ENCODE measurements around the gene CALD1. TPM values are rescaled to one million over a fixed set of nuclear protein-coding genes. Genes with fewer than 3 reads are reported as not detected.

CALD1 gene
- total RNA-seq, 2 donors from 2014 or later, result 0.62 to 9.2 TPM

GRCh38 chr7:134784251-134785049, 5.0 kb downstream of the CALD1 start:
- Mint-ChIP-seq H3K27me3 (peaks cover 17% of the 10 kb centered on the region), H3K36me3 (ENCODE audit: low read depth) (no peaks in the 10 kb centered on the region), H3K4me3 (no peak overlapping the region), H3K27ac (no peak overlapping the region), H3K4me1 (no peaks in the 10 kb centered on the region)
- DNase-seq (no peak), ATAC-seq (no peak)
- H3K9me3 ChIP-seq (ENCODE audit: control insufficient read depth, low read length, poor library complexity, severe bottlenecking), result no peaks in the 10 kb centered on the region

- no peaks in the 10 kb centered on the region for H3K4me1 Mint-ChIP-seq
- H3K36me3 Mint-ChIP-seq (ENCODE audit: low read depth), result no peaks in the 10 kb centered on the region
- H3K9me3 ChIP-seq (ENCODE audit: control insufficient read depth, low read length, poor library complexity, severe bottlenecking), result no peaks in the 10 kb centered on the region
- H3K27ac Mint-ChIP-seq, result no peak overlapping the region
- ATAC-seq (no peak), DNase-seq (no peak)
- H3K4me3 Mint-ChIP-seq, result no peak overlapping the region
- peaks cover 4% of the 10 kb centered on the region for H3K27me3 Mint-ChIP-seq
These were observed 6.4 kb downstream of the CALD1 start for GRCh38 chr7:134785842-134786241.

GRCh38 chr7:134787064-134787463, 7.6 kb downstream of the CALD1 start:
- Mint-ChIP-seq H3K27me3 (peaks cover 4% of the 10 kb centered on the region), H3K4me1 (no peaks in the 10 kb centered on the region), H3K27ac (no peak overlapping the region), H3K36me3 (ENCODE audit: low read depth) (no peaks in the 10 kb centered on the region), H3K4me3 (no peak overlapping the region)
- no peaks in the 10 kb centered on the region for H3K9me3 ChIP-seq (ENCODE audit: control insufficient read depth, low read length, poor library complexity, severe bottlenecking)
- no peak for DNase-seq
- ATAC-seq, result no peak

- no peak for ATAC-seq
- no peak overlapping the region for H3K4me3 Mint-ChIP-seq
- H3K4me1 Mint-ChIP-seq, result no peaks in the 10 kb centered on the region
- H3K27me3 Mint-ChIP-seq, result peaks cover 4% of the 10 kb centered on the region
- no peaks in the 10 kb centered on the region for H3K9me3 ChIP-seq (ENCODE audit: control insufficient read depth, low read length, poor library complexity, severe bottlenecking)
- H3K36me3 Mint-ChIP-seq (ENCODE audit: low read depth), result no peaks in the 10 kb centered on the region
- no peak overlapping the region for H3K27ac Mint-ChIP-seq
- DNase-seq, result no peak
These were observed 8.3 kb downstream of the CALD1 start for GRCh38 chr7:134787720-134788119.

GRCh38 chr7:134788191-134788590, 8.8 kb downstream of the CALD1 start:
- H3K4me1 Mint-ChIP-seq, result no peaks in the 10 kb centered on the region
- no peaks in the 10 kb centered on the region for H3K36me3 Mint-ChIP-seq (ENCODE audit: low read depth)
- peaks cover 4% of the 10 kb centered on the region for H3K27me3 Mint-ChIP-seq
- DNase-seq, result no peak
- no peak for ATAC-seq
- no peak overlapping the region for H3K4me3 Mint-ChIP-seq
- H3K27ac Mint-ChIP-seq, result no peak overlapping the region
- no peaks in the 10 kb centered on the region for H3K9me3 ChIP-seq (ENCODE audit: control insufficient read depth, low read length, poor library complexity, severe bottlenecking)

GRCh38 chr7:134789967-134790685, 10.7 kb downstream of the CALD1 start:
- Mint-ChIP-seq H3K4me3 (no peak overlapping the region), H3K27me3 (peaks cover 4% of the 10 kb centered on the region), H3K36me3 (ENCODE audit: low read depth) (no peaks in the 10 kb centered on the region), H3K27ac (no peak overlapping the region), H3K4me1 (no peaks in the 10 kb centered on the region)
- DNase-seq (no peak), ATAC-seq (no peak)
- no peaks in the 10 kb centered on the region for H3K9me3 ChIP-seq (ENCODE audit: control insufficient read depth, low read length, poor library complexity, severe bottlenecking)

- H3K27me3 Mint-ChIP-seq, result peaks cover 4% of the 10 kb centered on the region
- ATAC-seq (no peak), DNase-seq (no peak)
- no peaks in the 10 kb centered on the region for H3K9me3 ChIP-seq (ENCODE audit: control insufficient read depth, low read length, poor library complexity, severe bottlenecking)
- H3K4me3 Mint-ChIP-seq, result no peak overlapping the region
- no peaks in the 10 kb centered on the region for H3K4me1 Mint-ChIP-seq
- no peaks in the 10 kb centered on the region for H3K36me3 Mint-ChIP-seq (ENCODE audit: low read depth)
- no peak overlapping the region for H3K27ac Mint-ChIP-seq
These were observed 13.5 kb downstream of the CALD1 start for GRCh38 chr7:134792968-134793367.

GRCh38 chr7:134795231-134795630, 15.8 kb downstream of the CALD1 start:
- H3K4me3 Mint-ChIP-seq, result no peak overlapping the region
- H3K27ac Mint-ChIP-seq, result no peak overlapping the region
- no peaks in the 10 kb centered on the region for H3K36me3 Mint-ChIP-seq (ENCODE audit: low read depth)
- H3K9me3 ChIP-seq (ENCODE audit: control insufficient read depth, low read length, poor library complexity, severe bottlenecking), result no peaks in the 10 kb centered on the region
- H3K4me1 Mint-ChIP-seq, result no peaks in the 10 kb centered on the region
- no peak for ATAC-seq
- DNase-seq, result no peak
- no peaks in the 10 kb centered on the region for H3K27me3 Mint-ChIP-seq

- Mint-ChIP-seq H3K27ac (no peak overlapping the region), H3K4me1 (no peaks in the 10 kb centered on the region), H3K27me3 (no peaks in the 10 kb centered on the region), H3K36me3 (ENCODE audit: low read depth) (no peaks in the 10 kb centered on the region), H3K4me3 (no peak overlapping the region)
- ATAC-seq, result no peak
- no peaks in the 10 kb centered on the region for H3K9me3 ChIP-seq (ENCODE audit: control insufficient read depth, low read length, poor library complexity, severe bottlenecking)
- DNase-seq, result no peak
These were observed 18.7 kb downstream of the CALD1 start for GRCh38 chr7:134798155-134798554.

- ATAC-seq (no peak), DNase-seq (no peak)
- Mint-ChIP-seq H3K36me3 (ENCODE audit: low read depth) (no peaks in the 10 kb centered on the region), H3K27me3 (peaks cover 3% of the 10 kb centered on the region), H3K27ac (no peak overlapping the region), H3K4me1 (no peaks in the 10 kb centered on the region), H3K4me3 (no peak overlapping the region)
- H3K9me3 ChIP-seq (ENCODE audit: control insufficient read depth, low read length, poor library complexity, severe bottlenecking), result no peaks in the 10 kb centered on the region
These were observed 19.9 kb downstream of the CALD1 start for GRCh38 chr7:134799377-134799776.

- Mint-ChIP-seq H3K36me3 (ENCODE audit: low read depth) (no peaks in the 10 kb centered on the region), H3K4me3 (no peak overlapping the region), H3K4me1 (no peaks in the 10 kb centered on the region), H3K27me3 (peaks cover 7% of the 10 kb centered on the region), H3K27ac (no peak overlapping the region)
- DNase-seq (no peak), ATAC-seq (no peak)
- no peaks in the 10 kb centered on the region for H3K9me3 ChIP-seq (ENCODE audit: control insufficient read depth, low read length, poor library complexity, severe bottlenecking)
These were observed 23.3 kb downstream of the CALD1 start for GRCh38 chr7:134802762-134803161.

GRCh38 chr7:134804351-134804750, 24.9 kb downstream of the CALD1 start:
- no peak for ATAC-seq
- Mint-ChIP-seq H3K27me3 (peaks cover 7% of the 10 kb centered on the region), H3K27ac (no peak overlapping the region), H3K36me3 (ENCODE audit: low read depth) (no peaks in the 10 kb centered on the region), H3K4me1 (no peaks in the 10 kb centered on the region), H3K4me3 (no peak overlapping the region)
- DNase-seq, result no peak
- no peaks in the 10 kb centered on the region for H3K9me3 ChIP-seq (ENCODE audit: control insufficient read depth, low read length, poor library complexity, severe bottlenecking)

- no peak for ATAC-seq
- Mint-ChIP-seq H3K4me3 (no peak overlapping the region), H3K27me3 (peaks cover 7% of the 10 kb centered on the region), H3K36me3 (ENCODE audit: low read depth) (no peaks in the 10 kb centered on the region), H3K27ac (no peak overlapping the region), H3K4me1 (no peaks in the 10 kb centered on the region)
- H3K9me3 ChIP-seq (ENCODE audit: control insufficient read depth, low read length, poor library complexity, severe bottlenecking), result no peaks in the 10 kb centered on the region
- DNase-seq, result no peak
These were observed 25.4 kb downstream of the CALD1 start for GRCh38 chr7:134804854-134805253.

- peaks cover 7% of the 10 kb centered on the region for H3K27me3 Mint-ChIP-seq
- no peak overlapping the region for H3K27ac Mint-ChIP-seq
- ATAC-seq, result no peak
- H3K4me1 Mint-ChIP-seq, result no peaks in the 10 kb centered on the region
- no peaks in the 10 kb centered on the region for H3K36me3 Mint-ChIP-seq (ENCODE audit: low read depth)
- no peak for DNase-seq
- no peaks in the 10 kb centered on the region for H3K9me3 ChIP-seq (ENCODE audit: control insufficient read depth, low read length, poor library complexity, severe bottlenecking)
- H3K4me3 Mint-ChIP-seq, result no peak overlapping the region
These were observed 26.8 kb downstream of the CALD1 start for GRCh38 chr7:134806197-134806596.
